Mucosa of descending colon (tissue), 3 donors: ENCODE measurements around the gene IFFO2. TPM values are rescaled to one million over a fixed set of nuclear protein-coding genes. Genes with fewer than 3 reads are reported as not detected.

Experiments used
- ATAC-seq: fragments of 200-7000 bp; cut with Tn5 transposase; one replicate; pipeline ENCODE4 v1.9.1; 2020; ENCODE audit warnings: mild to moderate bottlenecking, moderate library complexity
- DNase-seq, 3 donors: peaks; one replicate each; pipeline ENCODE4 v3.0.0-alpha.2; 2020
- H3K36me3 ChIP-seq: fragments of 200-600 bp; one replicate; pipeline ENCODE4 v1.8.0; 2021; ENCODE audit warnings: low read depth, mild to moderate bottlenecking
- H3K4me1 ChIP-seq: fragments of 200-600 bp; one replicate; pipeline ENCODE4 v1.8.0; 2021; ENCODE audit warnings: low read depth, mild to moderate bottlenecking
- H3K4me3 ChIP-seq: fragments of 200-600 bp; one replicate; pipeline ENCODE4 v1.8.0; 2021; ENCODE audit warnings: mild to moderate bottlenecking
- H3K9me3 ChIP-seq: fragments of 200-600 bp; one replicate; pipeline ENCODE4 v1.8.0; 2021; ENCODE audit warnings: mild to moderate bottlenecking
- CTCF ChIP-seq: fragments of 200-600 bp; IDR thresholded peaks from one replicate; pipeline ENCODE4 v1.8.0; 2022; ENCODE audit warnings: antibody characterized with exemption, mild to moderate bottlenecking
- intact Hi-C, 2 donors: fragments of 100-400 bp; cut with DNase I in 1 of 2; cut with micrococcal nuclease in 1 of 2; formaldehyde crosslinking; loops; one replicate each; pipeline versions ENCODE4 v1.11.0 to v1.11.1; 2022; cut with DNase I, micrococcal nuclease
- total RNA-seq, 3 donors: library from RNA; stranded (reverse); fragmentation: NEBNext Ultra II Directional in 2 of 3; extraction: Animal tissue kit (Norgen Biotek cat#: 25700) in 2 of 3; gene quantifications; one replicate each; pipeline versions ENCODE4 v1.2.1 to v1.2.4, GENCODE V29; 2021 to 2023
- donor health status: DM: no; HTN: no; CAD: no; lungs with moderate emphysema.
- donor health status: DM: no; HTN: no; CAD: no.
- donor health status: DM: no; HTN: yes; CAD: no.

IFFO2 gene
- total RNA-seq, 3 donors from 2014 or later, result 13.1 to 19.0 (median 15.5) TPM

- DNase-seq (no peak), ATAC-seq (no peak)
- H3K4me1 ChIP-seq, result no peaks in the 10 kb centered on the region
- H3K9me3 ChIP-seq, result no peaks in the 10 kb centered on the region
- H3K4me3 ChIP-seq, result no peak overlapping the region
- intact Hi-C loops, result no loop called here
- no peak for TF ChIP-seq CTCF
- H3K36me3 ChIP-seq, result no peaks in the 10 kb centered on the region
These were observed 35.1 kb upstream of the IFFO2 start for GRCh38 chr1:18991585-18991984.

GRCh38 chr1:18989896-18990295 is 33.4 kb upstream of the IFFO2 start:
- no peak overlapping the region for H3K4me3 ChIP-seq
- no peaks in the 10 kb centered on the region for H3K9me3 ChIP-seq
- ATAC-seq (no peak), DNase-seq (no peak)
- no peak for TF ChIP-seq CTCF
- intact Hi-C loops, result no loop called here
- no peaks in the 10 kb centered on the region for H3K4me1 ChIP-seq
- H3K36me3 ChIP-seq, result no peaks in the 10 kb centered on the region

GRCh38 chr1:18989176-18989799 is 32.8 kb upstream of the IFFO2 start:
- no peaks in the 10 kb centered on the region for H3K4me1 ChIP-seq
- TF ChIP-seq CTCF, result no peak
- H3K4me3 ChIP-seq, result no peak overlapping the region
- no peaks in the 10 kb centered on the region for H3K9me3 ChIP-seq
- DNase-seq (no peak), ATAC-seq (no peak)
- H3K36me3 ChIP-seq, result no peaks in the 10 kb centered on the region
- intact Hi-C loops, result no loop called here

- no peak for ATAC-seq
- no peak for TF ChIP-seq CTCF
- DNase-seq, result no peak
- intact Hi-C loops, result no loop called here
- Histone ChIP-seq H3K9me3 (no peaks in the 10 kb centered on the region), H3K36me3 (no peaks in the 10 kb centered on the region), H3K4me3 (no peak overlapping the region), H3K4me1 (no peaks in the 10 kb centered on the region)
These were observed 24.8 kb upstream of the IFFO2 start for GRCh38 chr1:18981242-18981641.

GRCh38 chr1:18978706-18979105 is 22.2 kb upstream of the IFFO2 start:
- no peak for TF ChIP-seq CTCF
- no peak for ATAC-seq
- no peaks in the 10 kb centered on the region for H3K4me1 ChIP-seq
- no peak for DNase-seq
- intact Hi-C loops, result no loop called here
- H3K9me3 ChIP-seq, result no peaks in the 10 kb centered on the region
- no peak overlapping the region for H3K4me3 ChIP-seq
- H3K36me3 ChIP-seq, result no peaks in the 10 kb centered on the region

GRCh38 chr1:18977428-18977827 is 21.0 kb upstream of the IFFO2 start:
- Histone ChIP-seq H3K4me3 (no peak overlapping the region), H3K36me3 (no peaks in the 10 kb centered on the region), H3K4me1 (no peaks in the 10 kb centered on the region), H3K9me3 (no peaks in the 10 kb centered on the region)
- DNase-seq, result no peak
- no peak for ATAC-seq
- intact Hi-C loops, result no loop called here
- TF ChIP-seq CTCF, result no peak
